ENCODE results near the gene LRRN4.

LRRN4 gene

DNA sequence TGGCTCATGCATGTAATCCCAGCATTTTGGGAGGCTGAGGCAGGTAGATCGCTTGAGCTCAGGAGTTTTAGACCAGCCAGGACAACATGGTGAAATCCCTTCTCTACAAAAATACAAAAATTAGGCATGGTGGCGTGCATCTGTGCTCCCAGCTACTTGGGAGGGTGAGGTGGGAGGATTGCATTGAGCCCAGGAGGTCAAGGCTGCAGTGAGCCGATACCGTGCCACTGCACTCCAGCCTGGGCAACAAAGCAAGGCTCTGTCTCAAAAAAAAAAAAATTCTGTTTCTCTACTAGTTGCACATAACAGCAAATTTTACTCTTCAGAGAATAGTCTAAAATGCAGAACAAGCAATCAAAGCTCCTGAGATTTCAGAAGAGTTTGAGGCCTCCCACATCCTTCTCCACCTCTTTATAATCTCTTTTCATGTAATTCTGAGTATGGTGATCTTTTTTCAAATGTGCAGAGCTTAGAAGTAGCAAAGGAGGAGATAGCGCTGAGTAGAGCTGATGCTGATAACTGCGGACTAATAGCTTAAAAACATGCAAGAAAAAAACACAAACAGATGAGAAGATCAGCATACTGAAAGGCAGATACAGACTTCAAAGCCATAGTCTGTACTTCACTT, 23.3 kb downstream of the LRRN4 start:
- no peak for FAIRE-seq

GRCh38 chr20:6029538-6029937, 24.3 kb downstream of the LRRN4 start:
- FAIRE-seq, result no peak

GRCh38 chr20:6028818-6029217, 25.0 kb downstream of the LRRN4 start:
- no peak for FAIRE-seq

GRCh38 chr20:6026051-6026450, 27.8 kb downstream of the LRRN4 start:
- no peak for FAIRE-seq

GRCh38 chr20:6024768-6025167, 29.1 kb downstream of the LRRN4 start:
- FAIRE-seq, result no peak

- FAIRE-seq, result no peak
Observed at GRCh38 chr20:6017880-6018279, 36.0 kb downstream of the LRRN4 start.

GRCh38 chr20:6017467-6017866, 36.4 kb downstream of the LRRN4 start:
- FAIRE-seq, result no peak

GRCh38 chr20:6014957-6015356, 38.9 kb downstream of the LRRN4 start:
- no peak for FAIRE-seq

- FAIRE-seq, result no peak
Observed at GRCh38 chr20:6014017-6014416, 39.8 kb downstream of the LRRN4 start.

- FAIRE-seq, result no peak
Observed at GRCh38 chr20:6012179-6012578, 41.7 kb downstream of the LRRN4 start.

DNA sequence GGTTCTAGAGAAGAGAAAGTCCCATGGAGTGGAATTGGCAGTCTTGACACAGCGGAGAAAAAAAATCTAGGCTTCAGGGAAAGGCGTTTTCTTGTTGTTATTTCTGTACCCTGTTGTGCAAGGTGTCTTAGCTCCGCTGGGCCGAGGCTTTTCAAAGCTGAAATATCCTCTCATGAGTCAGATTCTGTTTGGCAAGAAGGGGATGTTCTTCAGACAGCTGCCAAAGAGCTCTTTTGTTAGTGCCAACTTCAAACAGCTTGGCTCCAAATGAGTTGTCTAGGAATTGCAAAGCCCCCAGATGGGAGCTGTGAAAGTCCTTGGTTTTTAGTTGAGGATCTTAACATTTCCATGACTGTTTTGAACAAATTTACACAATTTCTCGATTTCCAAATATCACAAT, 45.6 kb downstream of the LRRN4 start:
- FAIRE-seq, result no peak

GRCh38 chr20:6007529-6008103, 46.2 kb downstream of the LRRN4 start:
- no peak for FAIRE-seq

DNA sequence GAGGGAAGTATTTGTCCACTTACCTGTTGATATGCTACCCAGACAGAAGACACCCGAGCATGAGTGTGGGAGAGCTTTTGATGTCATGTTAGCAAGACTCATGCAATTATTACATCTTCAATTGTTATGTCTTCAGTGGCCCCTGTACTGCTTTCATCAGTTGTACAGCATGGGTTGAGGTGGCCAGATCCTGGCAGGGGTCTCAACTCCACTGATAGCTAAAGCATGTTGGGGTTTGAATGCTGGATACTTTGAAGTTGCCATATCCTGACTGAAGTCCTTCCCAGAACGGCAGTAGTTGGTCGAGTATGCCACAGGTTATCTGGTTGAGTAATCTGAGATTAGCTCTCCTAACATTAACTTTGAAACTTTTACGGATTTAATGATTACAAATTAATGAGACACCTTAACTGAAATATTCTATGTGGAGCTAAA, 46.7 kb downstream of the LRRN4 start:
- no peak for FAIRE-seq

DNA sequence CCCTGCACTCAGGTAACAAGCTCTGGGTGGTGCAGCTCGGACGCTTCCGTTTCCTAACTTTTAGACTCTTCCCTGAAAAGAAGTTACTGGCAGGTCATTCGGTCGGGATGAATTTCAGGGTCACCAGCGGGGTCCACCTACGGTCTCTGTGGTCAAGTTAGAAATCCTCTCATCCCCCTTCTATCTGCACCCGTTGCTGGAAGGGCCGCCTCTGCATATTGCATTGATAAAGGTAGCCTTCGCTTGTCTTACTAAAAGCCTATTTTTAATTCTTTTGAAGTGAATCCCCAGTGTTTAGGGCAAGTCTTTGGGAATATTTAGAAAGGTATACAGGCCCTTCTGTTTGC, 47.3 kb downstream of the LRRN4 start:
- FAIRE-seq, result no peak

DNA sequence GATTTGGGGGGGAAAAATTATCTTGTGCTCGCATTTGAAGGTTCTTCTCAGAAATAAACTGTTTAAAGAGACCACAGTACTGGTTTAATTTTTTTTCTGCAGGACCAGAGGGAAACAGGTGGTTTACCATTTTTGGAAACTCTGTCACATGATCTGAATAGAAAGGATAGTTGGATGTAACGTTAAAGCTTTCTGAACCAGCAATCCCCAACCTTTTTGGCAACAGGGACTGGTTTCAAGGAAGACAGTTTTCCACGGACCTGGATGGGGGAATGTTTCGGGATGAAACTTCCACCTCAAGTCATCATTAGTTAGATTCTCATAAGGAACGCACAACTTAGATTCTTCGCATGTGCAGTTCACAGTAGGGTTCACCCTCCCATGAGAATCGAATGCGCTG, 53.0 kb downstream of the LRRN4 start:
- no peak for FAIRE-seq

DNA sequence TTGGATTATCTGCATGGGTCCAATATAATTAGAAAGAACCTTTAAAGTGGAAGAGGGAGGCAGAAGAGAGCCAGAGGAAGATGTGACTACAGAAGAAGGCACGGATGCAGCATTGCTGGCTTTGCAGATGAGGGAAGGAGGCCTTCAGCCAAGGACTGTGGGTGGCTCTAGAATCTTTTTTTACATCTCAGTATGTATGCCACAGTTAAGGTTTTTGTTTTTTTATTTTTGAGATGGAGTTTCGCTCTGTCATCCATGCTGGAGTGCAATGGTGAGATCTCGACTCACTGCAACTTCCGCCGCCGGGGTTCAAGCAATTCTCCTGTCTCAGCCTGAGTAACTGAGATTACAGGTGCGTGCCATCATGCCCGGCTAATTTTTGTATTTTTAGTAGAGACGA, 54.1 kb downstream of the LRRN4 start:
- no peak for FAIRE-seq

DNA sequence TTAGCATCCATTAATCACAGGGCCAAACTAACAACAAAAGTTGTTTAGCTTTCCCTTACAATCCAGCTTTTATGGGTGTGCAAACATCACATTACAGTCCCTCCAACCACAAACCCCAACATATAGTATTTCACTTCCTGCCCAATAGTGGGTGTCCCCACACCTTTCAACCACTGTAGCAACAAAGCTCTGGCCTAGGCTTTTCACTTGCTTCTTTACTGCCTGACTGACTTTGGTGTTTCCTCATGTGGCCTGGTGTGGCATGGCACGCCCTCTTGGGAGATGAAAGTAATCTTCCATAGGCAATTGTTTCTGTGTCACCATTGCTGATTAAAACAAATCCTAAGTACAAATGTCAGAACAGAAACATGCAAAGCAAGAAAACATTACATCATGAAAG, 57.1 kb downstream of the LRRN4 start:
- no peak for FAIRE-seq

GRCh38 chr20:5991623-5992441, 62.0 kb downstream of the LRRN4 start:
- no peak for FAIRE-seq

DNA sequence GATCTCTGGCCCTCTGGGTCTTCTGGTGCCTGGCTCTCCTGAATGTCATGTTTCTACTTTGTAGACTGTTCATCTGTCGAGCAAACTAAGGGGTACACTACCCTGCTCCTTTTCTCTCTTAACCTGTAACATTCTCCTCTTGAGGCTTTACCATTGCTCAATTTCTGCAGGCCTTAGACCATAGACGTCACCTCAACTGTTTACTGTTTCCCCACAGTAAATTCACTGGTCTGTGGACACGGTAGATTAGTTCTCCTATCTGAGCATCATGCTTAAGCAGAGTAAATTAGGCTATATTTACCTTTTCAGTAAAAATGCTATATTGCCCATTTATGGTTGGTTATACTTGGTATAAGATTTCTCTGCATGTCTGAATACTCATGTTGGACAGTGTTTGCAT, 62.9 kb downstream of the LRRN4 start:
- FAIRE-seq, result no peak
